Endothelial cell of umbilical vein (primary cell): ENCODE measurements around the gene TECRL.

Source experiments
- EZH2 ChIP-seq: IDR thresholded peaks from 2 replicates; pipeline ENCODE4 v1.6.1; 2012; ENCODE audit warnings: borderline replicate concordance, low read depth, mild to moderate bottlenecking, moderate library complexity, low read length, inconsistent platforms; ENCODE audit not compliant: severe bottlenecking
- GATA2 ChIP-seq: IDR thresholded peaks from 2 replicates; pipeline ENCODE4 v1.7.0; 2011; ENCODE audit warnings: low read depth, mild to moderate bottlenecking, moderate library complexity, mixed read lengths, low read length; ENCODE audit not compliant: insufficient read length, insufficient read depth
- JUN ChIP-seq: IDR thresholded peaks from 2 replicates; pipeline ENCODE4 v1.6.1; 2011; ENCODE audit warnings: borderline replicate concordance, low read depth; ENCODE audit not compliant: insufficient read length, insufficient read depth
- MAX ChIP-seq: IDR thresholded peaks from 2 replicates; pipeline ENCODE4 v1.6.1; 2011; ENCODE audit not compliant: insufficient read depth, insufficient read length
- MYC ChIP-seq: IDR thresholded peaks from one replicate; pipeline ENCODE4 v1.6.1; 2011; ENCODE audit warnings: mild to moderate bottlenecking, low read depth, low read length
- POLR2A ChIP-seq: IDR thresholded peaks from 2 replicates; pipeline ENCODE4 v1.6.1; 2012; ENCODE audit warnings: low read depth, mild to moderate bottlenecking, control low read depth, low read length
- POLR2AphosphoS5 ChIP-seq: IDR thresholded peaks from 2 replicates; pipeline ENCODE4 v1.6.1; 2012; ENCODE audit warnings: low read depth, mild to moderate bottlenecking, control low read depth, low read length, moderate library complexity; ENCODE audit not compliant: insufficient read depth
- TF ChIP-seq, protein P1 (sequence below), 2 donors: IDR thresholded peaks; 1 replicate in 1 of 2; 2 replicates in 1 of 2; pipeline ENCODE4 v1.5.1; 2011; ENCODE audit warnings: low read length in 2 of 2, mild to moderate bottlenecking in 2 of 2, moderate library complexity in 2 of 2, control low read depth in 1 of 2, inconsistent platforms in 1 of 2, low read depth in 1 of 2; ENCODE audit not compliant: insufficient read depth in 1 of 2; ENCODE audit errors: extremely low read depth in 1 of 2

DNA sequence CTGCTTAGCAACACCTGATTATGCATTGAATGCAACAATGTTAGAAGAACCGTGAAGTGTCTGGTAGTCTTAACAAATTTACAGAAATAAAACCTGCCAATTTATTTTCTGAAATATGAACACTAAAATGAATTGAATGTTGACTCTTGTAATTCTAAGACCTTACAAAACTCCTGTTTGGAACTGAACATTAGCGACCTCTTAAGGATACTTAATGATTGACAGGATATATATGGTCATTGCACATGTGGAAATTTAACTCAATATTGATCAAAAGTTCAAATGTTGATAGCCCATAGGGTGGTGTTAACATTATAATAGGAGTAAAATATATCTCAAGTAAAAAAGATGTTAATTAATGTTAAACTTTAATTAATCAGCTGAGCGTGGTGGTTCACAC lies 79.1 kb downstream of the TECRL start:
- TF ChIP-seq, protein P1, sequence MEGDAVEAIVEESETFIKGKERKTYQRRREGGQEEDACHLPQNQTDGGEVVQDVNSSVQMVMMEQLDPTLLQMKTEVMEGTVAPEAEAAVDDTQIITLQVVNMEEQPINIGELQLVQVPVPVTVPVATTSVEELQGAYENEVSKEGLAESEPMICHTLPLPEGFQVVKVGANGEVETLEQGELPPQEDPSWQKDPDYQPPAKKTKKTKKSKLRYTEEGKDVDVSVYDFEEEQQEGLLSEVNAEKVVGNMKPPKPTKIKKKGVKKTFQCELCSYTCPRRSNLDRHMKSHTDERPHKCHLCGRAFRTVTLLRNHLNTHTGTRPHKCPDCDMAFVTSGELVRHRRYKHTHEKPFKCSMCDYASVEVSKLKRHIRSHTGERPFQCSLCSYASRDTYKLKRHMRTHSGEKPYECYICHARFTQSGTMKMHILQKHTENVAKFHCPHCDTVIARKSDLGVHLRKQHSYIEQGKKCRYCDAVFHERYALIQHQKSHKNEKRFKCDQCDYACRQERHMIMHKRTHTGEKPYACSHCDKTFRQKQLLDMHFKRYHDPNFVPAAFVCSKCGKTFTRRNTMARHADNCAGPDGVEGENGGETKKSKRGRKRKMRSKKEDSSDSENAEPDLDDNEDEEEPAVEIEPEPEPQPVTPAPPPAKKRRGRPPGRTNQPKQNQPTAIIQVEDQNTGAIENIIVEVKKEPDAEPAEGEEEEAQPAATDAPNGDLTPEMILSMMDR (IDR thresholded peaks at IDR 0.05; ENCODE audit: extremely low read depth in 1 of 2, insufficient read depth in 1 of 2, low read depth in 1 of 2, low read length in 2 of 2): no peak
- TF ChIP-seq MYC (no peak), EZH2 (no peak), GATA2 (no peak), POLR2A (no peak), POLR2AphosphoS5 (no peak), MAX (no peak), JUN (no peak)
